NCI-H1105 treated with DMSO at 0.1 percent for 48 hours (cell line): ENCODE measurements around the gene TBC1D4.
A peak's percentile ranks its signal among the peaks of the same experiment; 100 is the strongest.
"Not testable (repeated sequence)": the region's sequence is repeated elsewhere in the genome, so short reads cannot be mapped to it uniquely, and the experiment has no call there.

ENCODE experiments used
- DNase-seq: peaks from one replicate; lab custom pipeline; 2025; lab: John Stamatoyannopoulos, UW

Gene TBC1D4

GRCh38 chr13:75360170-75360569, 121.8 kb downstream of the TBC1D4 start:
- no peak for DNase-seq

- no peak for DNase-seq
These were observed 122.7 kb downstream of the TBC1D4 start for GRCh38 chr13:75359266-75359665.

- peak; percentile 29 for DNase-seq
These were observed 124.2 kb downstream of the TBC1D4 start for GRCh38 chr13:75357576-75358289.

GRCh38 chr13:75356421-75356820, 125.5 kb downstream of the TBC1D4 start:
- DNase-seq = no peak

- no peak for DNase-seq
These were observed 126.4 kb downstream of the TBC1D4 start for GRCh38 chr13:75355609-75356008.

GRCh38 chr13:75353781-75354193, 128.2 kb downstream of the TBC1D4 start:
- DNase-seq = no peak

- DNase-seq = no peak
These were observed 129.2 kb downstream of the TBC1D4 start for GRCh38 chr13:75352641-75353327.

GRCh38 chr13:75351538-75351937, 130.4 kb downstream of the TBC1D4 start:
- not testable (repeated sequence) for DNase-seq

- DNase-seq = no peak
These were observed 134.0 kb downstream of the TBC1D4 start for GRCh38 chr13:75347925-75348324.

GRCh38 chr13:75347457-75347856, 134.5 kb downstream of the TBC1D4 start:
- DNase-seq = no peak

GRCh38 chr13:75345193-75345592, 136.8 kb downstream of the TBC1D4 start:
- no peak for DNase-seq

- no peak for DNase-seq
These were observed 140.9 kb downstream of the TBC1D4 start for GRCh38 chr13:75341028-75341427.

- DNase-seq = no peak
These were observed 142.2 kb downstream of the TBC1D4 start for GRCh38 chr13:75339635-75340374.

- no peak for DNase-seq
These were observed 147.1 kb downstream of the TBC1D4 start for GRCh38 chr13:75334634-75335447.

GRCh38 chr13:75333103-75333502, 148.9 kb downstream of the TBC1D4 start:
- no peak for DNase-seq

GRCh38 chr13:75331792-75332349, 150.1 kb downstream of the TBC1D4 start:
- DNase-seq = no peak

GRCh38 chr13:75330770-75331169, 151.2 kb downstream of the TBC1D4 start:
- no peak for DNase-seq

GRCh38 chr13:75329723-75330122, 152.2 kb downstream of the TBC1D4 start:
- no peak for DNase-seq

- no peak for DNase-seq
These were observed 152.9 kb downstream of the TBC1D4 start for GRCh38 chr13:75329097-75329496.

GRCh38 chr13:75327135-75327510, 154.8 kb downstream of the TBC1D4 start:
- no peak for DNase-seq
